HG03469 (cell line): Measurements from ENCODE around the gene GRM1.
"Not testable (repeated sequence)": the region's sequence is repeated elsewhere in the genome, so short reads cannot be mapped to it uniquely, and the experiment has no call there.

Source experiments
- ATAC-seq: cut with Tn5 transposase; IDR thresholded peaks from one replicate; pipeline ENCODE4 v1.9.1; 2021; ENCODE audit warnings: mild to moderate bottlenecking, moderate library complexity, moderate number of reproducible peaks; ENCODE audit not compliant: unreplicated experiment

The GRM1 gene

GRCh38 chr6:146190581-146190980, 161.7 kb downstream of the GRM1 start:
- no peak for ATAC-seq

- ATAC-seq = no peak
Observed at GRCh38 chr6:146191166-146191565, 162.3 kb downstream of the GRM1 start.

- no peak for ATAC-seq
Observed at GRCh38 chr6:146191612-146192011, 162.8 kb downstream of the GRM1 start.

- ATAC-seq = no peak
Observed at GRCh38 chr6:146194434-146194833, 165.6 kb downstream of the GRM1 start.

- no peak for ATAC-seq
Observed at GRCh38 chr6:146200176-146200575, 171.3 kb downstream of the GRM1 start.

- ATAC-seq = no peak
Observed at GRCh38 chr6:146202570-146202969, 173.7 kb downstream of the GRM1 start.

- no peak for ATAC-seq
Observed at GRCh38 chr6:146209942-146210341, 181.1 kb downstream of the GRM1 start.

- no peak for ATAC-seq
Observed at GRCh38 chr6:146210406-146211083, 181.7 kb downstream of the GRM1 start.

GRCh38 chr6:146211646-146212045, 182.8 kb downstream of the GRM1 start:
- no peak for ATAC-seq

- no peak for ATAC-seq
Observed at GRCh38 chr6:146212781-146213180, 183.9 kb downstream of the GRM1 start.

- ATAC-seq = no peak
Observed at GRCh38 chr6:146219101-146219500, 190.2 kb downstream of the GRM1 start.

- ATAC-seq = no peak
Observed at GRCh38 chr6:146224449-146224848, 195.6 kb downstream of the GRM1 start.

GRCh38 chr6:146224988-146225387, 196.1 kb downstream of the GRM1 start:
- ATAC-seq = no peak

GRCh38 chr6:146240322-146240721, 211.5 kb downstream of the GRM1 start:
- no peak for ATAC-seq

GRCh38 chr6:146240807-146241206, 211.9 kb downstream of the GRM1 start:
- ATAC-seq = no peak

GRCh38 chr6:146243646-146244045, 214.8 kb downstream of the GRM1 start:
- not testable (repeated sequence) for ATAC-seq

GRCh38 chr6:146244630-146245143, 215.8 kb downstream of the GRM1 start:
- ATAC-seq = no peak

GRCh38 chr6:146246028-146246427, 217.2 kb downstream of the GRM1 start:
- ATAC-seq = no peak

GRCh38 chr6:146253691-146254090, 224.8 kb downstream of the GRM1 start:
- no peak for ATAC-seq

GRCh38 chr6:146258206-146258605, 229.3 kb downstream of the GRM1 start:
- no peak for ATAC-seq

- no peak for ATAC-seq
Observed at GRCh38 chr6:146260886-146261285, 232.0 kb downstream of the GRM1 start.

- no peak for ATAC-seq
Observed at GRCh38 chr6:146265056-146265455, 236.2 kb downstream of the GRM1 start.

GRCh38 chr6:146267447-146267846, 238.6 kb downstream of the GRM1 start:
- no peak for ATAC-seq
